Urinary bladder (tissue), 4 donors: ENCODE results near the gene RAB4B. TPM values are rescaled to one million over a fixed set of nuclear protein-coding genes. Genes with fewer than 3 reads are reported as not detected.
A peak's percentile ranks its signal among the peaks of the same experiment; 100 is the strongest.
"Not testable (repeated sequence)": the region's sequence is repeated elsewhere in the genome, so short reads cannot be mapped to it uniquely, and the experiment has no call there.

ENCODE experiments used
- DNase-seq: peaks from one replicate; pipeline ENCODE4 v3.0.0-alpha.2; 2015; ENCODE audit errors: extremely low spot score
- H3K27ac ChIP-seq: one replicate; pipeline ENCODE4 v1.5.1; 2013; ENCODE audit warnings: low read depth, mild to moderate bottlenecking, moderate library complexity
- H3K36me3 ChIP-seq: one replicate; pipeline ENCODE4 v1.6.1; 2013; ENCODE audit warnings: mild to moderate bottlenecking, moderate library complexity; ENCODE audit not compliant: insufficient read depth
- H3K4me1 ChIP-seq: one replicate; pipeline ENCODE4 v1.6.1; 2013; ENCODE audit warnings: mild to moderate bottlenecking, moderate library complexity; ENCODE audit not compliant: insufficient read depth
- H3K4me3 ChIP-seq: one replicate; pipeline ENCODE4 v1.5.1; 2013; ENCODE audit warnings: low read depth, low read length
- WGBS: extraction: QIAGEN DNeasy Blood & Tissue Kit; methylation state at CpG from one replicate; pipeline ENCODE4 v1.1.7; 2013; 5-methylcytosine and 5-hydroxymethylcytosine counted together
- polyA plus RNA-seq: library from polyadenylated mRNA; stranded (reverse); fragments of 200-250 nt; gene quantifications from one replicate; pipeline ENCODE4 v1.2.3, GENCODE V29; 2013
- total RNA-seq: library from RNA; depleted of rRNA; stranded (reverse); fragments of >200 nt; gene quantifications from one replicate; pipeline ENCODE4 v1.2.3, GENCODE V29; 2014
- donor health status: healthy with polysubstance abuse.
- donor health status: healthy.

The RAB4B gene
- total and polyA plus RNA-seq, 2 donors, result 2.7 to 46.2 TPM

DNA sequence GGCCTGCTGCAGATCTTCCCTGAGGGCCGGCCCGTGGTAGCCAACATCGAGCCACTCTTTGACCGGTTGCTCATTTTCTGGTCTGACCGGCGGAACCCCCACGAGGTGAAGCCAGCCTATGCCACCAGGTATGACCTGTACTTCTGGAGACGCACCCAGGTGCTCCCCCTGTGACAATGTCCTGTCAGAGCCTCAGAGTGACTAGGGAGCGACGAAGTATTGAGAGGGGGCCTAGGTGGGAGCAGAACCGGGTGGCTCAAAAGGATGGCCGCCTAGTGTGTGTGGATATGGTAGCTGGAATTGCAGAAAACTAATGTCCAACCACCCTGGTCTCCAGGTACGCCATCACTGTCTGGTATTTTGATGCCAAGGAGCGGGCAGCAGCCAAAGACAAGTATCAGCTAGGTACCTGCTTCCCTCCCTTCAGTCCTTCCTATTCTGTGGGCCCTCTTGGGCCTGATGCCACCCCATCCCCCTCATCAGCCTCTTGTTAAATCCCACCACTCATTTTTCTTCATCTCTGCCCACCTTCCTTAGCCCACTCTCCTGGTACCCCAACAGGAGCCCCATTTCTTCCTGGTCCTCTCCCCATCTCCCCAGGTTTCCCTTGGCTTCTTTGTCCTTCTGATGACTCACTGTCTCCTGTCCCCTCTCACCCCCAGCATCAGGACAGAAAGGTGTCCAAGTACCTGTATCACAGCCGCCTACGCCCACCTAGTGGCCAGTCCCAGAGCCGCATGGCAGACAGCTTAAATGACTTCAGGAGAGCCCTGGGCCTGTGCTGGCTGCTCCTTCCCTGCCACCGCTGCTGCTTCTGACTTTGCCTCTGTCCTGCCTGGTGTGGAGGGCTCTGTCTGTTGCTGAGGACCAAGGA lies 29.3 kb downstream of the RAB4B start:
- 69% methylated on average over 18 of the region's 18 CpGs for WGBS
- no peaks in the 10 kb centered on the region for H3K4me1 ChIP-seq
- DNase-seq, result no peak
- no peaks in the 10 kb centered on the region for H3K36me3 ChIP-seq
- no peak overlapping the region for H3K4me3 ChIP-seq
- H3K27ac ChIP-seq, result no peak overlapping the region

DNA sequence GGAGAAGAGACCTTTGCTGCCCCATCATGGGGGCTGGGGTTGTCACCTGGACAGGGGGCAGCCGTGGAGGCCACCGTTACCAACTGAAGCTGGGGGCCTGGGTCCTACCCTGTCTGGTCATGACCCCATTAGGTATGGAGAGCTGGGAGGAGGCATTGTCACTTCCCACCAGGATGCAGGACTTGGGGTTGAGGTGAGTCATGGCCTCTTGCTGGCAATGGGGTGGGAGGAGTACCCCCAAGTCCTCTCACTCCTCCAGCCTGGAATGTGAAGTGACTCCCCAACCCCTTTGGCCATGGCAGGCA lies 29.9 kb downstream of the RAB4B start:
- DNase-seq, result no peak
- Histone ChIP-seq H3K36me3 (no peaks in the 10 kb centered on the region), H3K4me1 (no peaks in the 10 kb centered on the region), H3K27ac (no peak overlapping the region), H3K4me3 (no peak overlapping the region)
- 77% methylated on average over 2 of the region's 2 CpGs for WGBS

DNA sequence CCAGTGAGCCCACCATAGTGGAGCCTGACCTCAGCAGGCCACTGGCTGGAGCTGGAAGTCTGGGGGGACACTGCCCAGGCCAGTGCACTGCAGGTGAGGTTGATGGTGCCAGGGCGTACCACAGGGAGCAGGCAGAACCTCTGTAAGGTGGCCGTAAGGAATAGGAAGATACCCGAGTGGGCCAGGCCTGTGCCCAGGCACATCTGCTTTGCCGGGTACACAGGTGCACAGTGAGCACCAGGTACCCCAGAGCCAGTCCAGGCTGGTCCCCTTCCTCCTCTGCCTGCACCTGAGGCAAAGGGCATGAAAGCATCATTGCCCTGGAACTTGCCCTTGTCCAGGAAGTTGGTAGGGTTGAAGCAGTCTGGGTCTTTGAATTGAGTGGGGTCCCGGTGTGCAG lies 30.4 kb downstream of the RAB4B start:
- Histone ChIP-seq H3K4me3 (no peak overlapping the region), H3K27ac (no peak overlapping the region), H3K36me3 (no peaks in the 10 kb centered on the region), H3K4me1 (no peaks in the 10 kb centered on the region)
- no peak for DNase-seq
- WGBS, result 90% methylated on average over 5 of the region's 5 CpGs

DNA sequence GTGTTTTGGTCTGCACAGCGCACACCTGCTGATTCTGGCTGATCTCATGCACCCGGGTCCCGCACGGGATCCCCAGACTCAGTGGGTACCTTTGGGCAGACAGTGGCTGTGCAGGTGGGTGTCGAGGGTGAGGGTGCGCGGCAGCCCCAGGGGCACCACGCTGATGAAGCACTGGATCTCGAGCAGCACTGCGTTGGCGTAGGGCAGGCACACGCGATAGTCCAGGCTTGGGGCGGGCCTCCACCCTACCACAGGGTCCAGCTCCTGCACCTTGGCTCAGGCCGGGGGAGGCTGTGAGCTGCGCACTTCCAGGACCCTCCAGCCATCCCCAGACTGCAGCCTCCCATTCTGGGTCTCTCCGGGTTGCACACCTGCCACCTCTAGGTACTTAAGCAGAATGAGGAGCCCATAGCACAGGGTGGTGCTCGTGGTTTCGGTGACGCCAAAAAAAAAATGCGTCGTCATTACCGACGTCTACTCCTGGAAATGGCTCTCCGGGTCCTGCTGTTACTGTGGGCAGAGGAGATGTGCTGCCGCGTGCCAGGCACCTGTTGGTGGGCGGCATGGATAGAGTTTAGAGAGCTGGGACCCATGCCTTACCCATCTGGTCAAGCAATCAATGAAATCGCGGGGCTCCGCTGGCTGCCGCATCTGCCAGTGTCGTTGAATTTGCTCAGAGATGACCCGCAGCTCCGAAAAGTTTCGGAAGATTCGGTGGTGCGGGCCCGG lies 31.5 kb downstream of the RAB4B start:
- Histone ChIP-seq H3K4me1 (no peaks in the 10 kb centered on the region), H3K36me3 (no peaks in the 10 kb centered on the region), H3K27ac (no peak overlapping the region), H3K4me3 (no peak overlapping the region)
- 90% methylated on average over 39 of the region's 39 CpGs for WGBS
- DNase-seq, result no peak

DNA sequence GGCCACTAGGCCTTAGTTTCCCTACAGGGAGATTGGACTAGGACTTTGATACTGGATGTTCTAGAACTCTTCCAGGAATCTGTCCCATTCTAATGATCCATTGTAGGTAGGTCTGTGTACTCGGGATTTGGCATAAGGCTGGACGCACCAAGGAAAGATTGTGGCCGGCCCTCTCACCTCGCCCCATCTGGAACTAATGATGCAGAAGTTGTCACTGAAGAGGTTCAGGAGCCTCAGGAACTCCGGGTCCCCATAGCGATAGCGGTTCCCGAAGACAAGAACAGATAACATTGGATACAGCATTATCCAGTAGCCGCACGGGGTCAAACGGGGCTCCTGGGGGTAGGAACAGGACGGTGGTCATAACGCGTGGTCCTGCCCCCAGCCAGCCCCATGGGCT lies 32.1 kb downstream of the RAB4B start:
- DNase-seq, result no peak
- H3K27ac ChIP-seq, result no peak overlapping the region
- no peaks in the 10 kb centered on the region for H3K4me1 ChIP-seq
- no peaks in the 10 kb centered on the region for H3K36me3 ChIP-seq
- 41% methylated on average over 13 of the region's 14 CpGs for WGBS
- H3K4me3 ChIP-seq, result peak overlapping the region; percentile 17

DNA sequence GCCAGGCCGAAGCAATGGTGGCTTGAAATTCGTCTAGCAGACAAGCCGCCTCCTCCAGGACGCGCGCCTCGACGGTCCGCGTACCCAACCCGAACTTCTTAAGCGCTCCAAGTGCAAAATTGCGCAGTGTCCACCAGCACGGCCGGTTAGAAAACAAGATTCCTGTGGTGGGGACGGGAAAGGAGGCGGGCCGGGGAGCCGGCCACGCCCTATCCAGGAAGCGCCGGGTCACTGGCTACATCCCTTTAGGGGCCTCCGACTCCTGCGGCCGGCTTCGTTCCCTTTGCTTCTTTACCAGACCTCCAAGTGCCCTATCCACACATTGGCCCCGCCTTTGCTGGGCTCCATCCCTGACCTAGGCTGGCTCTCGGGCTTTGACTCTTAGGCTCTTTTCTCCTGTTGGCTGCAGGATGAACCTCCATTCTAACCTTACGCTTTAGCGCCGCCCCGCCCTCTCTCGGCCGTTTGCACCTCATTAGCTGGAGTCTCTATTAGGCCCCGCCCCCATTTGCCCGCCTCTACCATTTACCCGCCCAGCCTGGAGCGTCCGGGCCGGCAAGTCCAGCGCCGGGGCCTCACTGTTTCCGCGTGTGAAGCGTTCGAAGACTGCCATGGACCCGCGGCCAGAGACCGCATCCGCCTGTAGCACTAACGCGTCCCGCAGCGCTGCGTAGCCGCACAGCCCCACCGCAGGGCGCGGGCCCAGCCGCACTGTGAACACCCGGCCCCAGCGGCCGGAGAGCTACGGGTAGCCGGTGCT lies 32.8 kb downstream of the RAB4B start:
- H3K4me3 ChIP-seq, result peak overlapping the region; percentile 17
- DNase-seq, H3K36me3 ChIP-seq, H3K4me1 ChIP-seq: not testable (repeated sequence)
- 1% methylated on average over 58 of the region's 65 CpGs for WGBS
- peak overlapping the region; percentile 46 for H3K27ac ChIP-seq

DNA sequence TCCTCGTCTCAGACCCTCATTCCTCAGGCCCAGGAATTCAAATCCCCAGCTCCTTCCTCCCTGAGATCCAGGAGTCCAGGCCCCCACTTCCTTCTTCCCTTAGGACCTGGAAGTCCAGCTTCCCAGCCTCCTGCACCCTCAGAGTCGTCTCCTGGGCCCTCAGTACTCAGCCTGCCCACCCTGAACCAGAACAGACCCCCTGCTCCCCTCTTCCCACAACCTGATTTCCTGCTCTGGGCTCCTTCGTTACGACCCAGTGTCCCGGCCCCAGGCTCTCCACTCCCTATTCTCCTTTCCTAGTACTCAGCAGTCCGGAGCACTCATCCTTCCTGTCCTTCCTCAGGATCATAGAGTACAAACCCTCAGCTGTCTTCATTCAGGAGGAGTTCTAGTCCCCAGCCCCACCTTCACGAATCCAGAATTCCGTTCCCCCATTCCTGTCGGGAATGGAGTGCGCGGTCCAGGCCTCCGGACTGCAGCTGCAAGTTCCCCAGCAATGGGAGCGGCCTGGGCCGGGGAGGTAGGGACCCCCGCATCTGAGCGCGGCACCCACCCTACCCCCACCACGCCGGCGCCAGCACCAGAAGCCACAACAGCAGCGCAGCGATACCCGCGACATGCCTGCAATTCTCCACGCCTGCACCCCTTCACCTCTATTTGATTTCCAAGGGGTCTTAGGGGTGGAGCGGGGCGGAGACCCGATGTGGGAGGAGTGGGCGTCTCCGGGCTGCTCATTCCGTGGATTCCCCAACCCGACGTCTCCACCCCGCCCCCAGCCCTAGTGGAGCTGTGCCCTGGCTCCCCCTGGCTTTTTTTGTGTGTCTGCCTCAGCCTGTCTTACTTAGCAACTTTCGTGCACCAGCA lies 33.7 kb downstream of the RAB4B start:
- no peak overlapping the region for H3K4me3 ChIP-seq
- no peak for DNase-seq
- H3K27ac ChIP-seq, result no peak overlapping the region
- H3K36me3 ChIP-seq, result no peaks in the 10 kb centered on the region
- H3K4me1 ChIP-seq, result no peaks in the 10 kb centered on the region
- WGBS, result 21% methylated on average over 35 of the region's 35 CpGs

DNA sequence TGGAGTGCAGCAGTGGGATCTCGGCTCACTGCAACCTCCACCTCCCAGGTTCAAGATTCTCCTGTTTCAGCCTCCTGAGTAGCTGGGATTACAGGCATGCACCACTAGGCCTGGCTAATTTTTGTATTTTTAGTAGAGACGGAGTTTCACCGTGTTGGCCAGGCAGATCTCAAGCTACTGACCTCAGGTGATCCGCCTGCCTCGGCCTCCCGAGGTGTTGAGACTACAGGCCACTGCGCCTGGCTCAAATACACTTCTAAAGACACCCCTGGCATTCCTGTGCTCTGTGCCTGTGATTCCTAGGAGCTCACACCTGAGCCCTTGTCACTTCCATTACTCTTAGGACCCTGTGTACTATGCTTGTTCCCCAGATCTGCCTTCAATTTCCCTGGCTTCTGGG lies 34.5 kb downstream of the RAB4B start:
- not testable (repeated sequence) for H3K4me3 ChIP-seq, H3K4me1 ChIP-seq, H3K27ac ChIP-seq, H3K36me3 ChIP-seq, DNase-seq
- 83% methylated on average over 7 of the region's 7 CpGs for WGBS

DNA sequence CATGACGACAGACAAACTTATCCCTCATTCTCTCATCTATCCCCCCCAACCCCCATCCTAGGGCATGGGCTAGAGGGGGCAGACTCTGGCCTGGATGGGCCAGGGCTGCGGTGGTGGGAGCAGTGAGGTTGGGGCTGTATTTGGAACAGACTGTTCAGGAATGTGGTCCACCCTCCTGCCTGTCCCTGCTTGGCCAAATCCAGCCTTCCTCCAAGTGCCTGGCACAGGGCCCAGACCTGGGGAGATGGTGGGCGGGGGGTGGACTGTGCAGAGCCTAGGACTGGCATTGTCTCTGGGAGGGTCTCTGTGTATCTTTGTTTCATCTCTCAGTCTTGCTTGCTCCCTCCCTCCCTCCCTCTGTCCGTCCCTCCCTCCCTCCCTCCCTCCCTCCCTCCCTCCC lies 35.1 kb downstream of the RAB4B start:
- Histone ChIP-seq H3K36me3 (no peaks in the 10 kb centered on the region), H3K4me3 (no peak overlapping the region), H3K27ac (no peak overlapping the region), H3K4me1 (no peaks in the 10 kb centered on the region)
- no peak for DNase-seq
- WGBS, result 12% methylated on average over 4 of the region's 4 CpGs

DNA sequence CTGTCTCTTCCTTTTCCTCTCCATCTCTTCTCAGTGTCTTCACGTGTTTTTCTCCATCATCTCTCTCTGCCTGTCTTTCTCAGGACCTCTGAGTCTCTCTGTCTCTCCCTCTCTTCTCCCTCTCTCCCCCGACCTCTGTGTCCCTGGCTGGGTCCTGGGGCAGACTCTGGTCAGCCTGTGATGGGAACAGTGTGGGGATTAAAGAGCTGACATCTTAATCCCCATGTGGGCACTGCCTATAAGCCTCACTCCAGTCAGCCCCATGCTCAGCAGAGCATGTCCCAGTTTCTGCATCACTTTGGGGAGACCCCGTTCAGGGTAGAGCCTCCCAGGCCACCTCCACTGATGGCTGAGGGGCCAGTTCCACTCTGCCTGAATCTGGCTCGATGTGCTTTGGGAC lies 37.2 kb downstream of the RAB4B start:
- Histone ChIP-seq H3K27ac (no peak overlapping the region), H3K36me3 (no peaks in the 10 kb centered on the region), H3K4me3 (no peak overlapping the region), H3K4me1 (peaks cover 2% of the 10 kb centered on the region)
- WGBS, result 54% methylated on average over 4 of the region's 4 CpGs
- no peak for DNase-seq

DNA sequence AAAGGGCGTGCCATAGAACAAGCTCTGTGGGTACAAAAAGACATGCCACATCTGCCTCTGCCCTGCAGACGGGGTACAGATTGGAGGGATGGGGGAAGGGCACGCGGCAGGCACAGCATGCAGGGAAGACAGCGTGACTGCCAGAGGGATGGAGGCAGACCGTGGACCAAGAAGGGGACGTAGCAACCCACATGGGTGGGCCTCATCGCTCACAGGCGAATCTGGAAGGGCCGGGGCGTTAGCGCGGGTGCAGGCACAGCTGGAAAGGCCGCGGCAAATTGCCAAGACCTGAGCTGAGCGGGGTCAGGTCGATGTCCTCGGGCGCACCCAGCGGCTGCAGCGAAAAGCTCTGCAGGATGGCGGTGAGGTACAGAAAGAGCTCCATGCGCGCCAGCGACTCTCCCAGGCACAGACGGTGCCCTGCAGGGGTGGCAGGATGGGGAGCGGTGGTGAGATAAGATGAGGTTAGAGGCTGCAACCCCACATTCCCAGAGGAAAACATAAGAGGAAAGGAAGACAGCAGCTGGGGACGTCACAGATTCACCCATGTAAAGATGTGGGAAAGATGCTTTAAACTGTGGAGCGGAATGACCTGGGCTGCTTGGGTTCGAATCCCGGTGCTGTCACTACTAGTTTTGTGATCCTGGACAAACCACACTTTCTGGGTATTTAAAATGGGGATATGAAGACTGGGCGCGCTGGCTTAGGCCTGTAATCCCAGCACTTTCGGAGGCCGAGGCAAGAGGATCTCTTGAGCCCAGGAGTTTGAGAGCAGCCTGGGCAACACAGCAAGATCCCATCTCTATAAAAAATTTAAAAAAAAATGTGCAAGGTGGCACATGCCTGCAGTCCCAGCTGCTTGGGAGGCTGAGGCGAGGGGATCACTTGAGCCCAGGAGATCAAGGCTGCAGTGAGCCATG lies 40.7 kb downstream of the RAB4B start:
- H3K27ac ChIP-seq, H3K4me1 ChIP-seq, DNase-seq, H3K36me3 ChIP-seq, H3K4me3 ChIP-seq: not testable (repeated sequence)
- 24% methylated on average over 36 of the region's 36 CpGs for WGBS

DNA sequence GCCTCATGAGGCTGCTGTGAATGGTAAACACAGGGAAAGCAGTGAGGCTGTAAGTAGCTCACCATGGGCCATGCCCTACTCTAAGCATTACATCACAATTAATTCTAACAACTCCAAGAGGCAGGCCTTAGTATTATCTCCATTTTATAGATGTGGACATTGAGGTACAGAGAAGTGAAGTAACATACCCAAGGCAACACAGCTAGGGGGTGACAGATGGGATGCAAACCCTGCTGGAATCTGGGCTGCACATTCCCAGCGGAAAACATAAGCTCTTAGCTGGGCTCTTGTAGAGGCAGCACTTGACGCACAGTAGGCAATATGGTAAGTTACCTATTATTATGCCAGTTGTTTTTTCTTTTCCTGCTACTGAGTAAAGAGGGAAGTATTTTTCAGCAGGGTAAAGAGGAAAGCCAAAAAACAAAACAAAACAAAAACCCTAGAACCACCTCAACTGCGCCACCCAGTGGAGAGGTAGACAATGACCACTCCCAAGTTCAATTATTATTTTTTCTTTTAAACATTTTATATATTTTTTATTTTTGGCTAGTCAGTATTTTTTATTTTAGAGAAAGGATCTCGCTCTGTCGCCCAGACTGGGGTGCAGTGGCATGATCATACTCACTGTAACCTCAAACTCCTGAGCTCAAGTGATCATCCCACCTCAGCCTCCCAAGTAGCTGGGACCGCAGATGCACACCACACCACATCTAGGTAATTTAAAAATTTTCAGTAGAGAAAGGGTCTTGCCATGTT lies 41.6 kb downstream of the RAB4B start:
- WGBS, result 51% methylated on average over 6 of the region's 6 CpGs
- H3K4me3 ChIP-seq, DNase-seq: not testable (repeated sequence)

More for the DNA sequence above, 41.6 kb downstream of the RAB4B start:
- H3K36me3 ChIP-seq, H3K4me1 ChIP-seq: not testable (repeated sequence)
- H3K27ac ChIP-seq, result peak overlapping the region; percentile 50
